Karpas-422 (cell line): Measurements from ENCODE around the gene CST5. TPM values are rescaled to one million over a fixed set of nuclear protein-coding genes. Genes with fewer than 3 reads are reported as not detected.
"Not testable (repeated sequence)": the region's sequence is repeated elsewhere in the genome, so short reads cannot be mapped to it uniquely, and the experiment has no call there.

Source experiments
- DNase-seq: peaks from one replicate; pipeline ENCODE4 v3.0.0-alpha.2; 2015
- H2AFZ ChIP-seq: fragments of 200-600 bp; sonication (generic); 2 replicates; pipeline ENCODE4 v1.6.1; 2014; ENCODE audit warnings: antibody characterized with exemption, low read length, mixed read lengths
- H3K27ac ChIP-seq: fragments of 200-600 bp; sonication (generic); 2 replicates; pipeline ENCODE4 v1.5.1; 2014; ENCODE audit warnings: mild to moderate bottlenecking, low read length, moderate library complexity
- H3K27me3 ChIP-seq: fragments of 200-600 bp; sonication (generic); 2 replicates; pipeline ENCODE4 v1.6.1; 2014; ENCODE audit warnings: low read length, mixed read lengths
- H3K36me3 ChIP-seq: fragments of 200-600 bp; sonication (generic); 2 replicates; pipeline ENCODE4 v1.6.1; 2014; ENCODE audit warnings: low read length, mixed read lengths; ENCODE audit not compliant: insufficient read depth
- H3K4me1 ChIP-seq: fragments of 200-600 bp; sonication (generic); 2 replicates; pipeline ENCODE4 v1.6.1; 2014; ENCODE audit warnings: mild to moderate bottlenecking, low read length, mixed read lengths
- H3K4me2 ChIP-seq: fragments of 200-600 bp; sonication (generic); 2 replicates; pipeline ENCODE4 v1.6.1; 2014; ENCODE audit warnings: low read length, low read depth, mild to moderate bottlenecking; ENCODE audit not compliant: poor library complexity, severe bottlenecking
- H3K4me3 ChIP-seq: fragments of 200-600 bp; sonication (generic); 2 replicates; pipeline ENCODE4 v1.5.1; 2014; ENCODE audit warnings: mild to moderate bottlenecking, antibody characterized with exemption, low read length, mixed read lengths
- H3K79me2 ChIP-seq: fragments of 200-600 bp; sonication (generic); 2 replicates; pipeline ENCODE4 v1.6.1; 2014; ENCODE audit warnings: mild to moderate bottlenecking, low read length, mixed read lengths
- H3K9ac ChIP-seq: fragments of 200-600 bp; sonication (generic); 2 replicates; pipeline ENCODE4 v1.6.0; 2014; ENCODE audit warnings: low read length
- H3K9me2 ChIP-seq: fragments of 200-600 bp; sonication (generic), shearing (Covaris generic); replicated peaks from 2 replicates; pipeline ENCODE4 v1.6.0; 2014; ENCODE audit warnings: mild to moderate bottlenecking, low read length, moderate library complexity; ENCODE audit not compliant: insufficient read depth
- H3K9me3 ChIP-seq: fragments of 300-700, 200-600 bp; sonication (generic); 2 replicates; pipeline ENCODE4 v1.6.1; 2014; ENCODE audit warnings: low read length, mixed read lengths
- H4K20me1 ChIP-seq: fragments of 200-600 bp; sonication (generic); 2 replicates; pipeline ENCODE4 v1.6.1; 2014; ENCODE audit warnings: mild to moderate bottlenecking, antibody characterized with exemption, low read length, low read depth; ENCODE audit not compliant: insufficient read depth
- total RNA-seq: library from RNA; depleted of rRNA; stranded (reverse); fragments of >200 nt; shearing (Covaris generic); gene quantifications from 2 replicates; pipeline ENCODE4 v1.2.3, GENCODE V29; 2014; ENCODE audit warnings: low replicate concordance

CST5 gene
- total RNA-seq, 1 experiment from 2014 or later, result not detected

GRCh38 chr20:23872065-23872464 lies 7.5 kb downstream of the CST5 start:
- Histone ChIP-seq H3K27me3 (no peaks in the 10 kb centered on the region), H3K9me3 (no peaks in the 10 kb centered on the region), H3K4me3 (no peak overlapping the region), H3K9ac (no peak overlapping the region), H3K4me2 (no peak overlapping the region), H3K36me3 (no peaks in the 10 kb centered on the region), H2AFZ (no peak overlapping the region), H3K9me2 (no peaks in the 10 kb centered on the region), H3K4me1 (no peaks in the 10 kb centered on the region), H4K20me1 (no peaks in the 10 kb centered on the region), H3K27ac (no peak overlapping the region), H3K79me2 (no peaks in the 10 kb centered on the region)
- no peak for DNase-seq

GRCh38 chr20:23870461-23870860 lies 9.1 kb downstream of the CST5 start:
- Histone ChIP-seq H3K36me3 (no peaks in the 10 kb centered on the region), H3K27ac (no peak overlapping the region), H3K9me3 (no peaks in the 10 kb centered on the region), H3K9ac (no peak overlapping the region), H3K9me2 (no peaks in the 10 kb centered on the region), H3K4me2 (no peak overlapping the region), H4K20me1 (no peaks in the 10 kb centered on the region), H3K4me3 (no peak overlapping the region), H3K79me2 (no peaks in the 10 kb centered on the region), H3K4me1 (no peaks in the 10 kb centered on the region), H3K27me3 (no peaks in the 10 kb centered on the region), H2AFZ (no peak overlapping the region)
- no peak for DNase-seq

- no peak for DNase-seq
- Histone ChIP-seq H3K9me2 (no peaks in the 10 kb centered on the region), H3K9ac (no peak overlapping the region), H3K9me3 (no peaks in the 10 kb centered on the region), H3K27ac (no peak overlapping the region), H3K4me1 (no peaks in the 10 kb centered on the region), H3K27me3 (no peaks in the 10 kb centered on the region), H3K36me3 (no peaks in the 10 kb centered on the region), H3K4me2 (no peak overlapping the region), H3K4me3 (no peak overlapping the region), H4K20me1 (no peaks in the 10 kb centered on the region), H3K79me2 (no peaks in the 10 kb centered on the region), H2AFZ (no peak overlapping the region)
Observed at GRCh38 chr20:23869520-23869919, 10.0 kb downstream of the CST5 start.

GRCh38 chr20:23868321-23868720 lies 11.2 kb downstream of the CST5 start:
- DNase-seq, result no peak
- no peak overlapping the region for H3K9ac ChIP-seq
- H3K9me3 ChIP-seq, result no peaks in the 10 kb centered on the region
- no peaks in the 10 kb centered on the region for H4K20me1 ChIP-seq
- H3K4me1 ChIP-seq, result no peaks in the 10 kb centered on the region
- no peaks in the 10 kb centered on the region for H3K36me3 ChIP-seq
- no peaks in the 10 kb centered on the region for H3K9me2 ChIP-seq
- no peak overlapping the region for H2AFZ ChIP-seq
- no peaks in the 10 kb centered on the region for H3K79me2 ChIP-seq
- no peak overlapping the region for H3K4me2 ChIP-seq
- H3K27me3 ChIP-seq, result no peaks in the 10 kb centered on the region
- no peak overlapping the region for H3K4me3 ChIP-seq
- no peak overlapping the region for H3K27ac ChIP-seq

GRCh38 chr20:23867152-23867776 lies 12.3 kb downstream of the CST5 start:
- Histone ChIP-seq H3K9me2 (no peaks in the 10 kb centered on the region), H3K9ac (no peak overlapping the region), H3K27ac (no peak overlapping the region), H3K36me3 (no peaks in the 10 kb centered on the region), H3K4me3 (no peak overlapping the region), H3K27me3 (no peaks in the 10 kb centered on the region), H2AFZ (no peak overlapping the region), H4K20me1 (no peaks in the 10 kb centered on the region), H3K79me2 (no peaks in the 10 kb centered on the region), H3K9me3 (no peaks in the 10 kb centered on the region), H3K4me1 (no peaks in the 10 kb centered on the region), H3K4me2 (no peak overlapping the region)
- DNase-seq, result no peak

GRCh38 chr20:23860771-23861170 lies 18.8 kb downstream of the CST5 start:
- not testable (repeated sequence) for DNase-seq, H2AFZ ChIP-seq, H3K27ac ChIP-seq, H3K9me2 ChIP-seq, H3K36me3 ChIP-seq, H3K9ac ChIP-seq, H3K4me2 ChIP-seq, H3K4me1 ChIP-seq, H3K79me2 ChIP-seq, H3K27me3 ChIP-seq, H3K4me3 ChIP-seq, H4K20me1 ChIP-seq, H3K9me3 ChIP-seq

- no peak overlapping the region for H3K4me3 ChIP-seq
- no peak for DNase-seq
Observed at GRCh38 chr20:23857962-23858595, 21.5 kb downstream of the CST5 start.

GRCh38 chr20:23856736-23857135 lies 22.8 kb downstream of the CST5 start:
- no peaks in the 10 kb centered on the region for H3K79me2 ChIP-seq
- no peaks in the 10 kb centered on the region for H3K27me3 ChIP-seq
- no peaks in the 10 kb centered on the region for H3K36me3 ChIP-seq
- H2AFZ ChIP-seq, result no peak overlapping the region
- H3K4me2 ChIP-seq, result no peak overlapping the region
- no peaks in the 10 kb centered on the region for H3K9me2 ChIP-seq
- H3K9ac ChIP-seq, result no peak overlapping the region
- no peaks in the 10 kb centered on the region for H4K20me1 ChIP-seq
- no peaks in the 10 kb centered on the region for H3K4me1 ChIP-seq
- DNase-seq, result no peak
- H3K9me3 ChIP-seq, result no peaks in the 10 kb centered on the region
- H3K27ac ChIP-seq, result no peak overlapping the region
- no peak overlapping the region for H3K4me3 ChIP-seq

More at GRCh38 chr20:23857962-23858595, 21.5 kb downstream of the CST5 start:
- no peak overlapping the region for H3K27ac ChIP-seq
- no peaks in the 10 kb centered on the region for H3K4me1 ChIP-seq
- H3K27me3 ChIP-seq, result no peaks in the 10 kb centered on the region
- no peak overlapping the region for H2AFZ ChIP-seq
- no peaks in the 10 kb centered on the region for H3K79me2 ChIP-seq
- no peak overlapping the region for H3K9ac ChIP-seq
- H3K9me2 ChIP-seq, result no peaks in the 10 kb centered on the region
- no peaks in the 10 kb centered on the region for H3K36me3 ChIP-seq
- no peaks in the 10 kb centered on the region for H4K20me1 ChIP-seq
- H3K4me2 ChIP-seq, result no peak overlapping the region
- no peaks in the 10 kb centered on the region for H3K9me3 ChIP-seq
